GM19463 (cell line): ENCODE data around the gene SCNM1.
A peak's percentile ranks its signal among the peaks of the same experiment; 100 is the strongest.

Experiments
- ATAC-seq: cut with Tn5 transposase; IDR thresholded peaks from one replicate; pipeline ENCODE4 v1.9.1; 2021; ENCODE audit warnings: mild to moderate bottlenecking, moderate library complexity; ENCODE audit not compliant: unreplicated experiment

The SCNM1 gene

GRCh38 chr1:151165738-151166504, at the start of gene SCNM1, which contains the start of gene LYSMD1:
Gene SCNM1 (plus strand): TSS chr1:151166144. CDS start chr1:151166153, 9 bp downstream.
Gene LYSMD1 (minus strand): TSS chr1:151165902. CDS start chr1:151165258, 644 bp downstream.
- peak; percentile 93 for ATAC-seq

DNA sequence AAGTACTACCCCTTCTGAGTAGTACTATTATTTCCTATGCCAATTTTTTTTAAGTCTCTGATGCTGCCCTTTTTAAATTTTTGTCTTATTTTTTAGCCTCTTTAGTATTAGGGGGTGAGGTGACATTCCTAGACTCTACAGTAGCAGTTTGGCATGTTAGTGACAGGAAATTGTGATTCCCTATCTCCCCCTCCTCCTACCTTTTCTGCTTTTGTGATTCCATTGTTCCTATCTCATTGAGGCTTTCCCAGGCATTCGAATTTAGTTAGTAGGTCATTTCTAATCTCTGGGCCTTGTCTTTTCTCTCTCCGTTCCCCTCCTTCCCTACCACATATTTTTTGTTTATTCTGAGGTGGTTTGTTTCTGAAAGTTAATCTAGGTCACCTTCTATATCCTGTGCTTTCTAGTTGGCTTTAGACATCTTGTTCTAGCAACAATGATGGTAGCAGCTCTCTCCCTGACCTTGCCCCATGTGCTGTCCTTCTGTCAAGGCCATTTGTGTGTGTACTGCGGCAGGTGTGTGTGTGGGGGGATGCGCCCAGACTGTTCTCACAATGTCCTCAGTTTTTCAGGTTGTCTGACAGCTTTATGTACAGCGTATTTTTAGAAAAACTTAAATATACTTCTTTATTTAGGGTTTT, 41.1 kb upstream of the SCNM1 start:
- ATAC-seq: no peak

DNA sequence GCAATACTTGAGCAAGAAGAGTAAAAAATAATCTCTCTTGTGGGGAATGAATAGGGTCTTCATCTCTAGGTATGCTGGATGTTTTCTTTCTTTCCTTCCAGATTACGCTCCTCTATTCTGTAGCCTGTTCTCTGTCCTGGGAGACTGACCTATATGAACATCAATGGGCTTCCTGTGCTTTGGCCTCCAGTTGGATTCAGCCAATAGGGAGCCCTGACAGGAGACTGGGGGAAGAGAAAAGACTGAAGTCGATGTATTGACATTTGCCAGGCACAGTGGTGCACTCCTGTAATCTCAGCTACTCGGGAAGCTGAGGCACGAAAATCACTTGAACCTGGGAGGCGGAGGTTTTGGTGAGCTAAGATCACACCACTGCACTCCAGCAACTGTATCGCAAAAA, 37.1 kb upstream of the SCNM1 start:
- no peak for ATAC-seq

- peak; percentile 84 for ATAC-seq
These were observed 34.9 kb upstream of the SCNM1 start for GRCh38 chr1:151130987-151131586.

DNA sequence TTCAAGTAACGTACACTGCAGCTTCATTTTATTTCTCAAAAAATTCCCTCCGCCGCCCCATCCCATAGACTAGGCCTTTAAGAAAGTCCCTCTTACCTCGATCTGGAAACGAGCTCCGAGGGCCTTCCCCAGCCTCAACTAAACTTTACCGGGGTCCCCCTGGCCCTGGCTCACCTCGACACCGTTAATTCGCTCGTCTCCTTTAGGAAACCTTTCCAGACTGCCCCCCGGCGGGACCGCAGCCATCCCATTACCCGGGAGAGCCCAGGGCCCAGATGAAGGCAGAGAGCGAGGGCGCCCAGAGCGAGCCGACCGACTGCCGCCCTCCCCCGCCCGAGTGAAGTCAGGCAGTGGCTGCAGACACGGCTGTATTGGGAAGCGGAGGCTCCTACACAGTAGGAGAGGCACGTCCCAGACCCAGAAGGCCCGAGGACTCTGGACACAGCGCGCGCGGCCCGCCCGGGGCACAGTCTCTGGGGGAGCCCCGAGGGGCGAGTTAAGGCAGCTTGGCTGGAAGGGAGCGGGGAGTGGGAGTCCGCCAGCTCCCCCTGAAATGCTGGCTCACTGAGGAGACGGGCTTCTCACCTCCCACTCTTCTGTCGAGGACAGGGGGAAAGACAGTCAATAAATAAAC, 34.1 kb upstream of the SCNM1 start:
- no peak for ATAC-seq

- no peak for ATAC-seq
These were observed 33.5 kb upstream of the SCNM1 start for GRCh38 chr1:151132335-151133017.

- ATAC-seq: no peak
These were observed 32.7 kb upstream of the SCNM1 start for GRCh38 chr1:151133018-151133806.

- ATAC-seq: no peak
These were observed 31.5 kb upstream of the SCNM1 start for GRCh38 chr1:151134396-151134795.

GRCh38 chr1:151134991-151135390, 31.0 kb upstream of the SCNM1 start:
- no peak for ATAC-seq

DNA sequence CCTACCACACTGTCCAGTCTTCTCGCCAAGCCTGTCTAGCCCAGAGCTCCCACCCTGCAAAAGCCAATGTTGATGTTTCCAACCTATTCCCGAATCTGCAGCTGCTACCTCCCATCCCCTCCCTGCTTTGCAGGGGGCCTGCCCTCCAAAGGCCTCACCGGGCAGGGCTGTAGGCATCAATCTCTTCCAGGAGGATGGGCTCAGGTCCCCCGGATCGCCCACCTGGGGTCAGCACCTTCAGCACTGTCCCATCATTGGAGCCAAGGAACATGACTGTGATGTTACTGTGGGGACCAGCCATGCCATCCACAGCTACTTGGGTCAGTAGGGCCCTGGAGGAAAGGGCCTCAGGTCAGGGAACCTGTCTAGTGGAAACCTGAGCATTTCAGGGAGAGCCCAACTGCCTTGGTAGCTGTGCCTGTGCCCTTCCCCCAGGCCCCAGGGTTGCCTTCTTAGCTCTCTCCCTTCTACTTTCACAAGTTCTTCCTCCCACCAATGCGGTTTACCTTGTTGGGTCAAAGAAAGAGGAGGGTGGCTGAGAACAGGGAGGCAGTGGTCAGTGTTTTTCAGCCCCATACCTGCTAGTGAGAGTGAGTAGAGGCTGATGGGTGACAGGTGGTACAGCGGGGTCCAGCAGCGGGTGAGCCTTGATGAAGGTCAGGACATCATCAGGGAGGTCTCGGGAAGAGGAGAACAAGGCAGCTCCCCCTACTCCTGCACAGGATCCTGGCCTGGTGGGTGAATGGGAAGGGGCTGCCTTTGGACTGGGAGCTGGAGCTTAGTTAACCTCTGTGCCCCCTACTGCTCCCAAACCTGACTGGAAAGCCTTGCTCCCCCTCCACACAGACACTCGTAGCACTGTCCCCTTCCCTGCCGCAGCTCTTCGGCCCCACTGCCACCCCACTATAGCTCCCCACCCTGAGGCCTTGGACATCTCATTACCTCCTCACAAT, 30.2 kb upstream of the SCNM1 start:
- ATAC-seq: no peak

DNA sequence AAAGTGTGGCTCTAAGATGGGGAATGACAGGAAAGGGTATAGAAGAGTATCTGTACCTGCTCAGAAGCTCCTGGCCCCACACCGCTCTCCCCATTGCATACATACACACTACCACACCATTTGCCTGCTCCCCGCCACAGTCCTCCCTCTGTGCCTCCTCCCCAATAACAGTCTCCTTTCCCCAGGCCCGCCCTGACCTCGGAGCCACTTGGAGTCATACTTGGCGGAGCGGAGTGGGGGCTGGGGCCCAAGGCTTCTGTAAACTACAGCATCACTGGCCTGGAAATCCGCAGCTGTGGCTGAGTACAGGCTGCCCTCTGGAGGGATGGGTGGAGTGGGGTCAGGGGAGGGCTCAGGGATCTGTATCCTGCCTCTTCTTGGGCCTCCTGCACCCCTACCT, 28.2 kb upstream of the SCNM1 start:
- no peak for ATAC-seq

DNA sequence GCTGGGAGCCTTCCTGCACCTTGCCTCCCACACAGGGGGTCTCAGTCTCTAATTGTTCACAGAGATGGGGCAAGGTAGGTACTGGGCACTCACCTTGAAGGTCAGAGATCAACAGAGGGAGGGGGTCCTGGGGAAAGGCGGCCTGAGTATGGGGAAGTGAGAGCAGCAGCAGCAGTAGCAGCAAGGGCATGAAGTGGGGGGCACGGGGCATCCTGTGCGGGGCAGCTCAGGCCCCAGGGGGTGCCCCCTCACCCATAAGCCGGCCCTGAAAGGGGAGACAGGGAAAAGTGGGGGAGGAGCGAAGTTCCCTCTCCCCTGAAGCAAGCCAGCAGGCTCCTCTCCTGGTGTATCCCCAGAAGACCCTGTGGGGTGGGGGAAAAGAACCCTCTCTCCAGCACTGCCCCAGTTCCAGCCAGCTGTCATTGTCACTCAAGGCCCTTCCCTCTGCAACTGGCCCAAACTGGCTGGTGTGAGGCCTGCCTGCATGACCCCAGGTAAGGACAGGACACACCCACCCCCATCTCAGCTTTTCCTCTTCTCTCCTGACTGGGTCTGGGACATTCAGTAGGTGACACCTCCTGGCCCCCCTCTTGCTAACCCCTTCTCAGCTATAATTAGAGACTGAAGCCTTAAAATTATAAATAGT, 23.4 kb upstream of the SCNM1 start:
- no peak for ATAC-seq

GRCh38 chr1:151143057-151143435, 22.9 kb upstream of the SCNM1 start:
- ATAC-seq: no peak

DNA sequence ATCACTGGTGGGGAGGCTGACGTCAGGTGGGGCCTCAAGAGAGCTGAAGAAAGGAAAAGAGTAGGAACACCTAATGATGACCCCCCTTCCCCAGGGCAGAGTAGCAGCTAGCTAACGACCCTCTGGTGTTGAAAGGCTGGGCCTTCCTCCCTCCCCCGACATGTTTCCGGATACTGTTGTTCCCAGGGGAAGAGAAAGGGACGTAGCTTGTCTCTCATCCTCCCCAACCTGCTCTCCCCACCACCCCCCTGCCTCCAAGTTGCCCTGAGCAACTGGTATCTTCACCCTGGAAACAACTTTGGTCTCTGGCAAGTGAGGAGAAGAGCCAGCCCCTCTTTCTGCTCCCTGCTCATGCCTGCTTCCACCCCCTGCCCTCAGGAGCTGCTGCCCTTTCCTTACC, 22.0 kb upstream of the SCNM1 start:
- ATAC-seq: no peak

GRCh38 chr1:151144474-151145303, 21.3 kb upstream of the SCNM1 start:
- ATAC-seq: no peak

DNA sequence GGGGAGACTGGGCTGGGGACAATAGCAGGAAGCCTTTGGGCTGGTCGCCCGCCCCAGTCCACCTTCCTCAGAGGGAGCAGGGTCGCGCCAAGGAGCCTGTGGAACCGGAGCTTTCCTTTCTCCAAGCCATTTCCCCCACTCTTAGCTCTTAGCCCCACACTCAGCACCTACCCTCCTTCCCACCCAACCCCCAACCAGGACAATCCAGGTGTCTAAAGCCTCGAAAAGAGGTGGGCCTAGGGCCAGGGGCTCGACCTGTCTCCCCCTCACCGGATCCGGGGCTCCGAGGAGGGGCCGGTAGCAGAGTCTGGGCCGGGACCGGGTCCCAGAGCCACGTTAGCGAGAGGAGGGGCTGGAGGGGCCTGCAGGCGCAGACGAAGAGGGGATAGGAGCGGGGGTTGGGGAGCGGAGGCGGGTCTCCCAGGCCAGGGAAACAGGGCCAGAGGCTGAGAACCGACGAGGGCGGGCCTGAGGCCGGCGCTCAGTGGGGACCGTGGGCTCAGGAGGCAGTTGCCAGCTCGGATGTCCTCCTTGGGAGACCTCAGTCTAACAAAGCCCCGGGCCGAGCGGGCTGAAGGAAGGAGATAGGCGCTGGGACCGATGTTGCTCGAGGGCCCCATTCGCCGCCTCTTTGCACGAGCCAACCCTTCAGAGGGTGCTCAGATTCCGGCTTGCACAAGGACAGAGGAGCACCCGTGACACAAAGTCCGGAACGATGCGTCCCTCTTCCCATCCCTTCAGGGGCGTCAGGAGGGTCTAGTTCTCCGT, 20.5 kb upstream of the SCNM1 start:
- ATAC-seq: no peak

- ATAC-seq: no peak
These were observed 19.9 kb upstream of the SCNM1 start for GRCh38 chr1:151146072-151146411.
